ENCODE results near the gene PEX14.

The PEX14 gene

DNA sequence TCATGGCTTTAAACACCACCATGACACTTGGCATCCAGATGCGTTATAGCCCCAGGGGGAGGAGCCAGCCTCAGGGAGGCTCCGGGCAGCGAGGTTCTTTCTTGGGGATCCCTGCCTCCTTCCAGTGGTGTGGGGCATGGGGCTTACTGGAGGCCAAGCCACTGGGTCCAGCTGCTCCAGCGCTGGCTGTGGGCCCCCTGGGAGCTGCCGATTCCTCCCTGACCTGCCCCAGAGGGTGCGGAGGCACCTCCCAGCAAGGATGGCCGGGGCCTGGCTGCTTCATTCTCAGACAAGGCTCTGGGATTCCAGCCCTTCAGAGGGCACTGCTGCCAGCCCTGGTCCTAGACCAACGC lies 159.3 kb downstream of the PEX14 start:
- in situ Hi-C loops (cut with HindIII; ENCODE audit: low pct_ligation_motif_present, low pct_unique_long_range_greater_than_20kb, low sequenced_read_pairs): no loop called here
- DNase-seq: no peak

DNA sequence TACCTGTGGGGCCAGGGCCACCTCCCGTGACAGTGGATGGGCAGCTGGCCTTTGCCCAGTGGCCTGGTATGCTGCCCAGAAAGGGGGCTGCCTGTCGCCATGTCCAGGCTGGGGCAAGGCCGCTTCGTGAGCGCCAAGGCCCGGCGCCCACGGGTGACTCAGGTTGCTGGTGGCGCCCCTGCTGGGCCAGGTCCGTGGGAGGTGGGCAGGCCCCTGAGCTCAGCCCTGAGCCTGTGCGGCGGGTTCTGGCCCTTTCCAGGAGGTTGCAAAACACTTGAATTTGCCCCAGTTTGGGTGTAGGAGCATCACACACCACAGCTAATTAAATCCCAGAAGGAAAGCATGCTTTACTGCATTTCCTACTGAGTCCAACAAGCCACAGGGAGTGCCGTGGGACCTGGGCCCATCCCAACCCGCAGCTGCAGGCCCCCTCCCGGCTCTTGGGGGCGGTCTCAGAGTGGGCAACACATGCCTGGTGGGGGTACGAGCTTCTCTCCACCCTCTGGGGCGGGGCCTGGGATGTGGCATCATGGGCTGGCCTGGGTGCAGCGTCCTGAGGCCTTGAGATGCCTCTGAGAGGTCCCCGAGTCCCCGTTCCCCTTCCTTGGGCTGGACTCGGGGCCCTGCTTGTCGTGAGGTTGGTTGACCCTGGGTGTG lies 159.8 kb downstream of the PEX14 start:
- no peak for DNase-seq
- in situ Hi-C loops (cut with HindIII; ENCODE audit: low pct_ligation_motif_present, low pct_unique_long_range_greater_than_20kb, low sequenced_read_pairs): no loop called here

DNA sequence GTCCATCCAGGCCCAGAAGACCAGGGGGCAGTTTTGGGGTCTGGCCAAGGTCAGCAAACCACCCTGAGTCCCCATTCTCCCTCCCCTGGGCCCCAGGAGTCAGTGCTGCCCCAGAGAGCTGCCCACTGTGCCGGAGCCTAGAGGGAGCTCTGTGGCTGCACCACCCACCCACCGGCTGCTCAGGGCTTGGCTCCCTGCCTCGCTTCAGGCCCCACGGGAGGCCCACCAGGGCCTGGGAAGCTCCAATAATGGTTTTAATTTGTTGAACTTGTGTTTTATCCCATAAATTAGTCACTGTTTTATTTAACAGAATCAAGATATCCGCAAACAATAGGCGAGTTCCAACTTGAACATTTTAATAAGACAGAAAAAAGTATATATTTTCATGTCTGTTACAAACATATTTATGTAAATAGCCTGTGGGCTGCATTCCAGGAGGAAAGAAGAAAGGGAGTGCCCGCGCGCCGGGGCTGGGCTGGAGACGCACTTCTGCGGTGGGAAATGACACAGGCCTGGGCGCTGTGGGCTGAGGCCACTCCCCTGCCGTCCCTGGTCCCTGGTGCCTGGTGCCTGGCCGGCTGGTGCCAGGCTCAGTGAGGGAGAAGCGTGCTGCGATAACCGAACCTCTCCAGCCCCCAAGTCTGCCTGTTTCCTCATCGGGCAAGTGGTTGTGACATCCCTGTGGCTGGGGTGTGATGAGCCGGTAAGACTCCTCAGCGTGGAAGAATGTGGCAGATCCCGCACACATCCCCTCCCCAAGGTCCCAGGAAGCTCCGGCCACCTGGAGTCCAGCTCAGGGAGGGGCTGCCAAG lies 160.5 kb downstream of the PEX14 start:
- DNase-seq: no peak

DNA sequence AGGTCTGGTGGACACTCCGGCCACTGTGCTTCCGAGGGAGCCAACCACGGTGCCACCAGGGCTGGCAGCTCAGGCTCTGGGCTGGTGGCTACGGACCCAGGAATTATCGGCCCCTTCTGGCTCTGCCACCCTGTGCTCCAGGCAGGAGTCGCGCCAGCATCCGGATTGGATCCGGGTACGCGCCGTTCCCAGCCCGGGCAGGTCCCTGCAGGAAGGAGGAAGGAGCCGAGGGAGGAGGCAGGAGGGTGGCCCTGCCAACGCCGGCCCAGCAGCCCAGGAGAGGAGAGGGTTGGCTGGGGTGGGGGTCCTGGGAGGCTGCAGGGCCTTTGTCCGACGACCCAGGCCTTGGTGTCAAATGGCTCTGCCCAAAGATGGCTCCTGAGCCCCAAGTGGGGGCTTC lies 161.2 kb downstream of the PEX14 start:
- in situ Hi-C loops (cut with HindIII; ENCODE audit: low pct_ligation_motif_present, low pct_unique_long_range_greater_than_20kb, low sequenced_read_pairs): no loop called here
- no peak for DNase-seq

More for the DNA sequence above, 160.5 kb downstream of the PEX14 start:
- in situ Hi-C loops (cut with HindIII; ENCODE audit: low pct_ligation_motif_present, low pct_unique_long_range_greater_than_20kb, low sequenced_read_pairs): no loop called here

DNA sequence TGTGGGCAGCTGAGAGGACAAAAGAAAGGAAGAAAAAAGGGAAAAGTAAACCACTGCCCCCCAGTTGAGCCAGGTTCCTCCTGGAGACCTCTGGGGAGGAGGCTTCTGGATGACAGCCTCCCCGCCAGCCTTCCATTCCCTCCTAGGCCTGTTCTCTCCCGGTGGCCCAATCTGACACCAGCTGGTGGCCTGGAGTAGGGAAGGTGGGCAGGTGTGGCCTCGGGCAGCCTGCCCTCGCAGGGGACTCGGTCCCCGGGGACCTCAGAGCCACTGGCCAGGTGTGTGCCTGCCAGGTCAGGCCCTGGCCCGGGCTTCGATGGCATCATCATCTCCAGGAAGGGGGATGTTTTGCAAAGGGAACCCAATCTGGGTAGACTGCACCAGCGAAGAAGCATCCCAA lies 162.7 kb downstream of the PEX14 start:
- in situ Hi-C loops (cut with HindIII; ENCODE audit: low pct_ligation_motif_present, low pct_unique_long_range_greater_than_20kb, low sequenced_read_pairs): no loop called here
- DNase-seq: no peak

DNA sequence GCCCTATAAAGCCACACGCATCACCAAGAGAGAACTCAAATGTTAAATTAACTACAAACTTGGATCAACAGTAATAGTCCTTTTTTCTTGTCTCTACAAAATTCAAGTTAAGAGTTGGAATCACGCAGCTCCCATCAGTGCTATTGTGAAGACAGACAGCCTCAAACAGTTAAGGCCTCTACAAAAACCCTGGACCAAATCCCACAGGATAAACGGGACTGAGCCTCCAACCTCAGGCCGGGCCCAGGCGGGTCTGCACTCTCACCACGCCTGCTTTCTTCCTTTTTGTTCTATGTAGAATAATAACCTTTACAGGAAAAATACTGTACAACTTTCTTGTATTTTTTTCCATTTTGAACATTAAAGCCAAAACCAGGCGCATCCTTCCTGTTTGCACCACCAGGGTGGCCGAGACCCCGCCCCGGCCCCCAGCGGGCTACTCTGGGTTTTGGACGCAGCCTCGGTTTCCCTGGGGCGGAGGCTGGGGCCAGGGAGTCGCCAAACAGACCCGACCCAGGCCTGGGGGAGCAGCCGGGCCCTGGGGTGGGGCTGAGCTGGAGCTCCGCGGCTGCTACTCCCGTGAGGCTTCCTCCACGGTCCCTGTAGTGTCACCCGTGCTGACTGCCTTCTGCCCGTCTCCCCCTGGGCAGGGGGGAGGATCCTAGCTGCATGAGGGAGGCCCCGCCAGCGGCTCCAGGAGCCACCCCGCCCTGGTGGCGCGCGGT lies 163.2 kb downstream of the PEX14 start:
- no peak for DNase-seq
- in situ Hi-C loops (cut with HindIII; ENCODE audit: low pct_ligation_motif_present, low pct_unique_long_range_greater_than_20kb, low sequenced_read_pairs): no loop called here

DNA sequence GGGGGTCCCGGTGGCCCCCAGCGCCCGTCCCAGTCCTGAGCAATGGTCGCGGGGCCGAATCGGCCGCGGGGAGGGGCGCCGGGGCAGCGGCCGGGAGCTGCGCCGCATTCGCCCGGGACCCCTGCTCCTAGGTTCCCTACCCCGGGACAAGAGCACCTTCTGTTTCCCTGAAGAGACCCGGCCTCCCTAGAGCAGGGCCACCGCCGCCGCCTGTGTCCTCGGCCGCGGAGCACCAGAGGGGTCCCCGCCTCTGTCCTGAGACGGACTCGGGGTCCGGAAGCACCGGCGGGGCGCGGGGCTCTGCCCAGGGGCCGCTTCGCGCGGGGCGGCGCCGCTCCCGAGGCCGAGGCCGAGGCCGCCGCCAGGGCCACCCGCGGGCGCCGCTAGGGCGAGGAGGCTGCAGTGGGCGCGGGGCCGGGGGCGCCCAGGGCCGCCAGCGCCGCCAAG lies 163.8 kb downstream of the PEX14 start:
- in situ Hi-C loops (cut with HindIII; ENCODE audit: low pct_ligation_motif_present, low pct_unique_long_range_greater_than_20kb, low sequenced_read_pairs): no loop called here
- DNase-seq: no peak

DNA sequence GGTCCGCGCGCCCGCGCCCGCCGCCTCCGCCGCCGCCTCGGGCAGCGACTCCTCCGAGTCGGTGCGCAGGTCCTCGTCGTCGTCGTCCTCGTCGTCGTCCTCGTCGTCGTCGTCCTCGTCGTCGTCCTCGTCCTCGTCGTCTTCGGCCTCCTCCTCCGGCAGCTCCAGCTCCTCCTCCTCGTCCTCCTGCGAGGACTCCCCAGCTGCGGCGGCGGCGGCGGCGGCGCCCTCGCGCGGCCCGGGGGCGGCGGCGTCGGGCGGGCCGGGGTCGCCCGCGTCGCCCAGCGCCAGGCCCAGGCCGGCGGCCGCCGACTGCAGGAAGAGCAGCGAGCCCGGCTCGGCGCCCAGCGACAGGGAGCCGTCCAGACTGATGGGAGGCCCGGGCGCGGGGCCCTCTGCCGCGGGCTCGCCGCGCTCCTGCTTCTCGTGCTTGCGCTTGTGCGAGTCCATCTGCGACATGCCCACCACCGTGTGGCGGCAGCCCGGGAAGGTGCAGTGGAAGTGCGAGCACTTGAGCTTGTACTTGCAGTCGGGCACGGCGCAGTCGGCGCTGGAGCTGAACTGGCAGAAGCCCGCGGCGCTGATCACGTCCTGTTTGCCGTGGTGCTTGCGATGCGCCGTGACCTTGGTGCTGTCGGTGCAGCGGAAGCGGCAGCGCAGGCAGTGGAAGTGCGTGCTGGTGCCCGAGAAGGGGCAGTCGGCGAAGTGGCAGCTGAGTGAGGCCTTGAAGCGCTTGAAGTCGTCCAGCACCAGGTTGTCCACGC lies 164.4 kb downstream of the PEX14 start:
- DNase-seq: no peak
- in situ Hi-C loops (cut with HindIII; ENCODE audit: low pct_ligation_motif_present, low pct_unique_long_range_greater_than_20kb, low sequenced_read_pairs): no loop called here

DNA sequence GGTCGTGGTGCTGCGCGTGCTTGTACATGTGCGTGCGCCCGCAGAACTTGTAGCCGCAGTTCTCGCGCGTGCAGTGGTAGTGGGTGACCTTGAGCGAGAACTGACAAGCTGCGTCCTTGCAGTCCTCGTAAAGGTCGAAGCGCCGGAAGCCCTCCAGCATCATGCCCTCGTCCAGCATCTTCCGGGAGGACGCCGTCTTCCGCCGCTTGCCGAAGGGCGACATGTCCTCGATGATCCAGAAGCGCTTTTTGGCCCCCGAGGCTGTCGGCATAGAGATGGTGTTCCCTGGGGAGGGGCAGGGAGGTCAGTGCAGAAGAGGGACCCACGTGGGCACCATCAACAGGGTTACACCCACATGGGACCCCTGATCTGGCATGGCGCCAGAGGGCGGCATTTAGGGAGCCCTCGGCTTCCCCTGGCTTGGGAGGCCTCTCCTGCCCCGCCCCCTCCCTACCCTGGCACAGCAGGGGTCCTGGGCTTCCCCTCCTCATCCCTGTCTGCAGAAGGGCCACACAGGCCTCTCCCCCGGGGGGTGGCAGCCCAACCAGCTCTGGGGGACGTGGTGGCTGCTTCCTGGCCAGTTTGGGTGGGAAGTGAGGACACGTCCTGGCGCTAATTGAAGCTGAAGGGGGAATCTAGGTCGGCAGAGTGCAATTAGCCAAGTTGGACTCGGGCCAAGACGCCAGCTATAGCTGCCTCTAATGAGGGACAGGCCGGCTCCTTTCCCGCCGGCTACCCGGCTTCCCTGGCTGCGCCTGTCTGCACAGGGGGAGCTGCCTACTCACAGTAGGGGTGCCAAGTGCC lies 165.2 kb downstream of the PEX14 start:
- in situ Hi-C loops (cut with HindIII; ENCODE audit: low pct_ligation_motif_present, low pct_unique_long_range_greater_than_20kb, low sequenced_read_pairs): no loop called here
- no peak for DNase-seq

DNA sequence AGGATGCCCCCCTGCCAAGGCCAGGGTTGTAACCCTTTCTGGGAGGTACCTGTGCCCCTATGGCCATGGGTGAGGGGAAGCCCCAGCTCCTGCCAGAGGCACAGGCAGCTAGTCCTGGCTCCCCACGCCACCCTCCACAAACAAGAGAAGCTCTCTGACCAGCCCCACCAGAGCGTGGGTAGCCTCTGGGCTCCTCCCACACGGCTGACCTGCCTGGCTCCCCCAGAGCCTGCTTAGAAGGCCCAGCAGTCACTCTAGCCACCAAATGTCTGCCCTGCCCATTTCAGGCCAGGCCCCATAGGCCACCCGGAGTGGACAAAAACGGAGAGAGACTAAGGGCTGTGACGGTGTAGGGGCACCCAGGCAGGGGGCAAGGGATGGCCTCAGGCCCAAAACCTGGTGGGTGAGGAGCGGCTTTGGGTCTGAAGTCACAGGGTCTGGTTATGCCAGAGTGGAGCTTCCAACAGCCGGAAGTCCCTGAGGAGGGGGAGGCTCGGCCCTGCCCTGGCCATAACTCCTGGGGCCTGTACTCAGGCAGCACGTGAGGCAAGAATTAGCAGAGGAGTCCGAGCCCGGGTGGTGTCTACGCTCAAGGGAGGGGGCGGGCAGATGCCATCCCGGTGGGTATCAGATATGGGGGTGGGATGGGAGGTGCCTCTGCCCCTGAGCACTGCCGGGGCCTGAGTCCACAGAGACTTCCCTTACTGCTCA lies 166.2 kb downstream of the PEX14 start:
- no peak for DNase-seq
- in situ Hi-C loops (cut with HindIII; ENCODE audit: low pct_ligation_motif_present, low pct_unique_long_range_greater_than_20kb, low sequenced_read_pairs): no loop called here

DNA sequence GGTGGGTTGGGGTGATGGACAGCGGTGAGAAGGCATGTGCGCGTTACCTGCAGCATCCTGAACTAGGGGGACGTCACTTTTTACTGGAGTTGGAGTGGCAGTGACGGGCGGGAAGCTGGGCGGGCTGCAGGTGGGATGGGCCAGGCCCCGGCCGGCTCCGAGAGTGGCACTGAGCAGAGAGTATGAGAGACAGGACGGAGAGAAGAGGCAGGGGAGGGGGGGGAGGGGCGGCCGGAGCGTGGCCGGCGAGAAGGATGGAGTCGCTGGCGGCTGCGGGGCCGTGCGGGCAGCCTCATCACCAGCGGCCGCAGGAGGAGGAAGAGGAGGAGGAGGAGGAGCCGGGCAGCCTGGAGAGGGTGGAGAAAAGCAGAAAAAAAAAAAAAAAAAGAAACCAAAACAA lies 167.2 kb downstream of the PEX14 start:
- no peak for DNase-seq
- in situ Hi-C loops (cut with HindIII; ENCODE audit: low pct_ligation_motif_present, low pct_unique_long_range_greater_than_20kb, low sequenced_read_pairs): no loop called here

DNA sequence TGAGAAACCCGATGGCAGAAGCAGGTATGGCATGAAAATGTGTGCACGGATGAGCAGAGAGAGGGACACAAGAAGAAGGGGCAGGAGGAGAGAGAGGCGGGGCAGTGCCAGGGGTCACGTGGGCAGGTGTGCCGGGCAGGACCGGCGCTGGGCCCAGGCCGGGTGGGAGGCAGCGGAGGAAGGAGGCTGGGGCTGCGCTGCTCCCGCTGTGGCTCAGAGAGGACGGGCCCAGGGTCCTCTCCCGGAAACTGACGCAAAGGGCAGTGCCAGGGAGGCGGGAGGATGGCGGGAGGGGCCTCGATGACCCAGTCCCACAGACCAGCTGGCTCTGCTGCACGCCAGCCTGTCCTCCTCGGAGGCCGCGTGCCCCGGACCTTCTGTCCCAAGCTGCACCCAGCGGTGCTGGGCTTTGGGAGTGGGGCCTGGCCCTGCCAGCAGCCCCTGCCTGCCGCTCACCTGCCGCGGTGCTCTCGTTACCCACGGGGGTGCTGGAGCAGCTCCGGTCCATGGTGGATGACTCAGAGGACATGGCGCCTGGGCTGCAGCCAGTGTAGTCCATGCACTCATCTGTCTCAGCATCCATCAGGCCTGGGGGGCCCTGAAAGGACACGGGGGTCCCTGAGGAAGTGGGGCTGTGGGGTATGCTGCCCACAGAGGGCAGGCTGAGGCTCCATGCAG lies 167.8 kb downstream of the PEX14 start:
- in situ Hi-C loops (cut with HindIII; ENCODE audit: low pct_ligation_motif_present, low pct_unique_long_range_greater_than_20kb, low sequenced_read_pairs): no loop called here
- no peak for DNase-seq

DNA sequence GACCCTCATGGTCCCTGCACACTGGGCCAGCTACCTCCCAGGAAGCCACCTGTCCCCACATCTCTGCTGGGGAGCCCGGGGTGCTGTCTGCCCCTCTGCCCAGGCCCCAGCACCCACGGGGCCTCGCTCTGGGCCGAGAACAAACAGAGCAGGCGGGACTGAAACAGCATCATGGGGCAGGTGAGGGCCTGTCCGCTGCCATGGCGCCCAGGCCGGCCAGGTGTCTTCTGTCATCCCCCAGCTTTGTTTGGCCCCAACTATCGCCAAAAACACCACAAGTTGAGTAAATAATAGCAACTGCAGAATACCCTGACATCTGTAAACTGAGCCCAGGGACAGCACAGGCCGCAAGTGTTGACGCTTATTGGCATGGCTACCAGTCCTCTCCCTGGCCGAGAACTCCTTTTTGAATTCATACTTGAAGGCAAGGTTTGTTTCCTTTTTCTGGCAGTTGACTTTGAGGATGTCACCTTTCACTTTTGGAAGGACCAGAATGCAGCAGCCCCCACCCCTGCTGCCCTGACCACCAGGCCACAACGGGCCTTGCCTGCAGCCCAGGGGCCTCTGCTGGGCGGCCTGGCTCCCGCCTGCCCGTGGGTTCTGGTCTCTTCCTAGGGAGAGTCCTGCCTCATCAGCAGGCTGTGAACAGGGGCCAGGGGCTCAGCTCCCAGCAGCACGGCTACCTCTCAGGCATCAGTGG lies 169.0 kb downstream of the PEX14 start:
- in situ Hi-C loops (cut with HindIII; ENCODE audit: low pct_ligation_motif_present, low pct_unique_long_range_greater_than_20kb, low sequenced_read_pairs): no loop called here
- no peak for DNase-seq

DNA sequence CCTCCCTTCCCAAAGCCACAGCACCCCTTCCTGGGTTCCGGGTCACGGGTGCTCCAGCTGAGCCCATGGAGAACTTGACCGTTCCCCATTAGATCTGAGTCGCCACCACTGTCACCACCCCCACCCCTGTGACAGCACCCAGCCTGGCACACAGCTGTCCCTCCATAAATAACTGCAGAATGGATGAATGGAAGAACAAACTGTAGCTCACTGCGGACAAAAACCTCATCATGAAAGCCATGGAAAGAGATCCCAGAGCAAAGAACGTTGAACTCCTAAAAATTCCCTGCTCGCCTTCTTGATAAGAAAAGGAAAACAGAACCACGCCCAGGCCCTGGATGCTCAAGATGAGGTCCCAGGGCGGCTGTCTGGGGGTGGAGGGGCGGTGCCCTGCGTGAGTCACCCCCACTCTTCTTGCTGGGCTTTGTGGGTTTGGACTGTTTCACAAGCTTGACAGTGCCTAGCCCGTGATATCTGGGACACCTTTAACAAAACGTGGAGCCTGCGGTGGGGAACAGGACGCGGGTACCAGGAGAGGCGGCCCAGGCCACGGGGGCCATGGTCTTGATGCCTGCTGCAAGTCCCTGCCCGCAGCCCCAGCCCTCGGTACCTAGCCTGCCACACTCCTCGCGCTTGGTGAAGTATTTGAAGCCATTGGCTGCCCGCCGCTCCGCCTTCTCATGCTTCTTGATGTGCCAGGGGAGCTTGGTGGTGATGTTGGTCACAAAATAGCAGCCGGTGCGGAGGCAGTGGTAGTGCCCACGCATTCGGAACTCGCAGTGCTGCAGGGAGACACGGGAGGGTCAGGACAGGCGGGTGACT lies 169.8 kb downstream of the PEX14 start:
- no peak for DNase-seq
- in situ Hi-C loops (cut with HindIII; ENCODE audit: low pct_ligation_motif_present, low pct_unique_long_range_greater_than_20kb, low sequenced_read_pairs): no loop called here

DNA sequence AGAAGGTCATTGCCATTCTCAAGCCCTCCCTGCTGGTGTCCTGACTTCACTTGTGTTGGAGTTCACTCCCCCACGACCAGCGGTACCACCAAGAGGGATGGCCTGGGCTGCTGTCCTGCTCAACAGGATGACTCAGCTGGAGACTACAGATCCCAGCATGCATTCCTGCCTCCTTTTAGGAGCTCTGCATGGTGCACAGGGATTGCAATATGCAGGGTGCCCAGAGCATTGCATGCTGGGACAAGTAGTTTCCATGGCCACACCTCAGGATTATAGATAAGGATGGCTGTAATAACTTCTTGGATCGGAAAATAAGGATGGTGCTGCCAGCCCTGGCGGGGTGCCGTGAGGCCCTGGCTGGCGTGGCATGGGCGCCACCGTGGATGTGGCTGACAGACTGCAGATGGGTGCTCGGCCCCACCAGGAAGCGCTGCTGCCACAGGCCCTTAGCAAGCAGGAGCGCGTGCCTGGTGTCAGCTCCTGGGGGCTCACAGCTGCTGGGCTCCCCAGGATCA lies 171.7 kb downstream of the PEX14 start:
- DNase-seq: peak; percentile 28
- in situ Hi-C loops (cut with HindIII; ENCODE audit: low pct_ligation_motif_present, low pct_unique_long_range_greater_than_20kb, low sequenced_read_pairs): no loop called here

All from ACHN (cell line).